Measurements from ENCODE around the gene ZNF282. TPM values are rescaled to one million over a fixed set of nuclear protein-coding genes. Genes with fewer than 3 reads are reported as not detected.

The ZNF282 gene
- total RNA-seq, 1 experiment from 2014 or later: 39.0 TPM

GRCh38 chr7:149256568-149256967 lies 61.2 kb downstream of the ZNF282 start:
- no peak for TF ChIP-seq CTCF (conservative IDR thresholded peaks at IDR 0.05)
- Histone ChIP-seq H3K23me2 (ENCODE audit: insufficient read length, low read depth, low read length, poor library complexity, severe bottlenecking) (no peaks in the 10 kb centered on the region), H3K79me2 (ENCODE audit: insufficient read depth, low read length) (no peaks in the 10 kb centered on the region), H3K4ac (ENCODE audit: low read depth, low read length) (no peak overlapping the region), H4K20me1 (ENCODE audit: control insufficient read depth, insufficient read depth, insufficient read length) (no peaks in the 10 kb centered on the region), H4K8ac (replicated peaks; ENCODE audit: insufficient read length, low read depth, low read length) (no peak overlapping the region), H3K23ac (ENCODE audit: insufficient read length, low read depth, low read length) (no peak overlapping the region), H3K4me2 (ENCODE audit: insufficient read depth, insufficient read length, low read length) (no peak overlapping the region), H3K27ac (ENCODE audit: insufficient read length, low read depth, low read length) (no peak overlapping the region), H3K27me3 (ENCODE audit: insufficient read depth, low read length) (no peaks in the 10 kb centered on the region), H2BK120ac (ENCODE audit: low read depth, low read length, poor library complexity, severe bottlenecking) (no peak overlapping the region), H3K4me1 (ENCODE audit: insufficient read depth, low read length) (no peaks in the 10 kb centered on the region), H2BK20ac (ENCODE audit: low read depth, low read length, poor library complexity, severe bottlenecking) (no peak overlapping the region), H3K18ac (ENCODE audit: insufficient read length, low read depth, low read length) (no peak overlapping the region), H4K5ac (ENCODE audit: insufficient read length, low read depth, low read length) (no peak overlapping the region), H3K79me1 (ENCODE audit: insufficient read depth, low read depth, low read length, poor library complexity, severe bottlenecking) (no peaks in the 10 kb centered on the region), H3K14ac (ENCODE audit: insufficient read depth, low read length) (no peak overlapping the region), H3K9me3 (ENCODE audit: control insufficient read depth, low read depth, low read length) (no peaks in the 10 kb centered on the region), H4K91ac (ENCODE audit: insufficient read length, low read depth, low read length) (no peak overlapping the region), H3K56ac (ENCODE audit: insufficient read length, low read depth, low read length) (no peak overlapping the region), H2BK12ac (ENCODE audit: insufficient read length, low read depth, low read length) (no peak overlapping the region), H3T11ph (ENCODE audit: low read length) (no peak overlapping the region), H2BK15ac (ENCODE audit: low read depth, low read length) (no peak overlapping the region), H3K9ac (ENCODE audit: extremely low read depth, insufficient read length, low read length) (no peak overlapping the region), H2AK5ac (ENCODE audit: insufficient read length, low read length) (no peak overlapping the region), H2AFZ (ENCODE audit: low read length) (no peak overlapping the region), H2BK5ac (ENCODE audit: insufficient read length, low read length) (no peak overlapping the region)
- H3K36me3 Mint-ChIP-seq (ENCODE audit: insufficient read depth in 1 of 3, low read depth in 3 of 3): peaks cover 18 to 41% (median 39%) of the 10 kb centered on the region in 3 experiments; a peak in 6 of 7 replicates
- peaks cover 0 to 6% of the 10 kb centered on the region in 2 experiments; a peak in 2 of 4 replicates for H3K4me1 Mint-ChIP-seq
- peaks cover 5% of the 10 kb centered on the region for H3K27me3 Mint-ChIP-seq (ENCODE audit: low read depth)
- no peak overlapping the region for H3K4me3 Mint-ChIP-seq
- H3K9me3 Mint-ChIP-seq: no peaks in the 10 kb centered on the region
- WGBS (ENCODE audit: extremely low coverage, insufficient read length, low lambda C conversion rate): no CpG with 5 or more reads among the region's 4 CpGs
- DNase-seq: no peak
- H3K27ac Mint-ChIP-seq: no peak overlapping the region

Data from H9 (cell line).